CD14-positive monocyte (primary cell): ENCODE measurements around the gene MBNL2. TPM values are rescaled to one million over a fixed set of nuclear protein-coding genes. Genes with fewer than 3 reads are reported as not detected.

Experiments used
- DNase-seq, 3 donors: peaks; one replicate each; pipeline ENCODE4 v3.0.0-alpha.2; 2011 to 2022
- H2AFZ ChIP-seq: 2 replicates; pipeline ENCODE4 v1.6.0; 2012; ENCODE audit warnings: mild to moderate bottlenecking, low read depth, low read length, inconsistent platforms; ENCODE audit not compliant: insufficient read depth, poor library complexity, severe bottlenecking
- H3K27ac ChIP-seq, 2 donors: 1 replicate in 1 of 2; 2 replicates in 1 of 2; pipeline ENCODE4 v1.5.1; 2012 to 2013; ENCODE audit warnings: low read length in 2 of 2, control low read depth in 1 of 2, inconsistent platforms in 1 of 2, low read depth in 1 of 2, mild to moderate bottlenecking in 1 of 2
- H3K27me3 ChIP-seq, 2 donors: one replicate each; pipeline versions ENCODE4 v1.6.0 to v1.6.1; 2011 to 2013; ENCODE audit warnings: low read length in 2 of 2; ENCODE audit not compliant: control insufficient read depth in 2 of 2, insufficient read depth in 2 of 2
- H3K36me3 ChIP-seq, 2 donors: replicated peaks in 1 of 2; 1 replicate in 1 of 2; 2 replicates in 1 of 2; pipeline versions ENCODE4 v1.5.1 to v1.6.1; 2012 to 2013; ENCODE audit warnings: low read length in 2 of 2, control low read depth in 1 of 2, inconsistent platforms in 1 of 2, mild to moderate bottlenecking in 1 of 2; ENCODE audit not compliant: insufficient read depth in 2 of 2, control insufficient read depth in 1 of 2
- H3K4me1 ChIP-seq, 2 donors: 1 replicate in 1 of 2; 2 replicates in 1 of 2; pipeline versions ENCODE4 v1.5.1 to v1.6.1; 2012 to 2013; ENCODE audit warnings: low read length in 2 of 2, control low read depth in 1 of 2, inconsistent platforms in 1 of 2, mild to moderate bottlenecking in 1 of 2, moderate library complexity in 1 of 2; ENCODE audit not compliant: insufficient read depth in 2 of 2, control insufficient read depth in 1 of 2
- H3K4me2 ChIP-seq: replicated peaks from 2 replicates; pipeline ENCODE3; 2012; ENCODE audit warnings: low read length, moderate library complexity, mild to moderate bottlenecking; ENCODE audit not compliant: poor library complexity, severe bottlenecking; ENCODE audit errors: extremely low read depth
- H3K4me3 ChIP-seq, 3 experiments: fragments of 200-600 bp in 1 of 3; sonication (generic) in 1 of 3; replicated peaks in 1 of 3; 1 replicate in 2 of 3; 2 replicates in 1 of 3; pipeline ENCODE4 v1.5.1; 2011 to 2013; ENCODE audit warnings: low read length in 3 of 3, mild to moderate bottlenecking in 3 of 3, control low read depth in 2 of 3, low read depth in 2 of 3, inconsistent platforms in 1 of 3, moderate library complexity in 1 of 3
- H3K79me2 ChIP-seq: 2 replicates; pipeline ENCODE4 v1.6.0; 2012; ENCODE audit warnings: mild to moderate bottlenecking, control low read depth, inconsistent platforms, low read length, moderate library complexity; ENCODE audit not compliant: insufficient read depth
- H3K9ac ChIP-seq: 2 replicates; pipeline ENCODE4 v1.6.0; 2017; ENCODE audit warnings: low read length, mild to moderate bottlenecking; ENCODE audit not compliant: insufficient read depth, poor library complexity, severe bottlenecking
- H3K9me3 ChIP-seq, 2 donors: replicated peaks in 1 of 2; 1 replicate in 1 of 2; 2 replicates in 1 of 2; pipeline versions ENCODE4 v1.5.1 to v1.6.1; 2012 to 2013; ENCODE audit warnings: low read length in 2 of 2, control low read depth in 1 of 2; ENCODE audit not compliant: control insufficient read depth in 1 of 2, insufficient read depth in 1 of 2
- H4K20me1 ChIP-seq: 2 replicates; pipeline ENCODE4 v1.6.0; 2012; ENCODE audit warnings: mild to moderate bottlenecking, low read length, control low read depth, moderate library complexity; ENCODE audit not compliant: insufficient read depth
- H3K27ac Mint-ChIP-seq, 7 donors: one replicate each; pipeline ENCODE4 v1.8.0; 2020; ENCODE audit warnings: mild to moderate bottlenecking in 7 of 7, mixed read lengths in 7 of 7, moderate library complexity in 6 of 7, inconsistent platforms in 2 of 7
- H3K27me3 Mint-ChIP-seq, 3 donors: one replicate each; pipeline ENCODE4 v1.8.0; 2021 to 2022; ENCODE audit warnings: low read depth in 3 of 3, mild to moderate bottlenecking in 3 of 3, mixed read lengths in 3 of 3, moderate library complexity in 3 of 3, inconsistent platforms in 1 of 3
- H3K36me3 Mint-ChIP-seq, 2 donors: one replicate each; pipeline ENCODE4 v1.8.0; 2020; ENCODE audit warnings: mixed read lengths in 2 of 2, inconsistent platforms in 1 of 2, mild to moderate bottlenecking in 1 of 2
- H3K4me1 Mint-ChIP-seq: one replicate; pipeline ENCODE4 v1.8.0; 2020; ENCODE audit warnings: mild to moderate bottlenecking, mixed read lengths
- H3K4me3 Mint-ChIP-seq, 2 donors: one replicate each; pipeline ENCODE4 v1.8.0; 2020; ENCODE audit warnings: mild to moderate bottlenecking in 2 of 2, mixed read lengths in 2 of 2, moderate library complexity in 1 of 2
- H3K9me3 Mint-ChIP-seq, 7 donors: one replicate each; pipeline ENCODE4 v1.8.0; 2020 to 2022; ENCODE audit warnings: mixed read lengths in 7 of 7, mild to moderate bottlenecking in 6 of 7, moderate library complexity in 6 of 7, inconsistent platforms in 2 of 7
- CTCF ChIP-seq: fragments of 200-600 bp; IDR thresholded peaks from one replicate; pipeline ENCODE4 v1.8.0; 2022; ENCODE audit warnings: antibody characterized with exemption, mild to moderate bottlenecking
- WGBS: methylation state at CpG from one replicate; pipeline ENCODE4 v1.1.5; 2013; ENCODE audit warnings: missing lambda C conversion rate; ENCODE audit not compliant: insufficient coverage; 5-methylcytosine and 5-hydroxymethylcytosine counted together
- intact Hi-C, 2 donors: fragments of 100-400 bp; cut with micrococcal nuclease; formaldehyde crosslinking; loops; one replicate each; pipeline versions ENCODE4 v1.15.0 to v1.15.1; 2023
- polyA plus RNA-seq, 3 donors: library from polyadenylated mRNA; depleted of rRNA in 1 of 3; unstranded in 2 of 3; stranded (reverse) in 1 of 3; fragments of 300-500 nt in 2 of 3; fragments of >200 nt in 1 of 3; fragmentation: Illumina TruSeq in 2 of 3; gene quantifications; 1 replicate in 2 of 3; 2 replicates in 1 of 3; pipeline ENCODE4 v1.2.3, GENCODE V29; 2012 to 2021

MBNL2 gene
- polyA plus RNA-seq, 3 donors = 8.5 to 15.5 (median 13.4) TPM

GRCh38 chr13:97327506-97328221 is 105.5 kb downstream of the MBNL2 start:
- H3K27ac Mint-ChIP-seq = no peak overlapping the region
- peaks cover 7 to 10% of the 10 kb centered on the region in 2 donors for H3K36me3 Mint-ChIP-seq
- Histone ChIP-seq H3K4me3 (no peak overlapping the region), H4K20me1 (peaks cover 83% of the 10 kb centered on the region), H3K4me1 (no peaks in the 10 kb centered on the region), H3K9me3 (no peaks in the 10 kb centered on the region), H3K27me3 (no peaks in the 10 kb centered on the region), H2AFZ (no peak overlapping the region), H3K9ac (no peak overlapping the region), H3K36me3 (no peaks in the 10 kb centered on the region), H3K27ac (no peak overlapping the region), H3K4me2 (no peak overlapping the region), H3K79me2 (peaks cover 5% of the 10 kb centered on the region)
- no peak for TF ChIP-seq CTCF
- no peak overlapping the region for H3K4me3 Mint-ChIP-seq
- H3K4me1 Mint-ChIP-seq = no peaks in the 10 kb centered on the region
- peaks cover 0 to 2% (median 0%) of the 10 kb centered on the region in 7 donors for H3K9me3 Mint-ChIP-seq
- no peak for DNase-seq
- WGBS = 100% methylated on average over 3 of the region's 4 CpGs
- intact Hi-C loops = no loop called here
- peaks cover 0 to 2% (median 0%) of the 10 kb centered on the region in 3 donors for H3K27me3 Mint-ChIP-seq

- peaks cover 7 to 10% of the 10 kb centered on the region in 2 donors for H3K36me3 Mint-ChIP-seq
- Histone ChIP-seq H3K4me3 (no peak overlapping the region), H3K4me2 (no peak overlapping the region), H2AFZ (no peak overlapping the region), H3K9ac (no peak overlapping the region), H3K9me3 (no peaks in the 10 kb centered on the region), H3K27ac (no peak overlapping the region), H3K4me1 (no peaks in the 10 kb centered on the region), H3K36me3 (no peaks in the 10 kb centered on the region), H4K20me1 (peaks cover 83% of the 10 kb centered on the region), H3K79me2 (peaks cover 5% of the 10 kb centered on the region), H3K27me3 (no peaks in the 10 kb centered on the region)
- no peaks in the 10 kb centered on the region for H3K4me1 Mint-ChIP-seq
- H3K27ac Mint-ChIP-seq = no peak overlapping the region
- H3K9me3 Mint-ChIP-seq = peaks cover 0 to 2% (median 0%) of the 10 kb centered on the region in 7 donors
- no peak for DNase-seq
- TF ChIP-seq CTCF = no peak
- WGBS = 91% methylated on average over 11 of the region's 12 CpGs
- peaks cover 0 to 2% (median 0%) of the 10 kb centered on the region in 3 donors for H3K27me3 Mint-ChIP-seq
- intact Hi-C loops = no loop called here
- no peak overlapping the region for H3K4me3 Mint-ChIP-seq
Measured at GRCh38 chr13:97328222-97328790, 106.2 kb downstream of the MBNL2 start.
